ENCODE measurements around the gene GTF3C5.

The GTF3C5 gene

GRCh38 chr9:133032171-133032570, 1.4 kb downstream of the GTF3C5 start:
- DNase-seq, result no peak

GRCh38 chr9:133035669-133036068, 4.9 kb downstream of the GTF3C5 start:
- DNase-seq, result no peak

- no peak for DNase-seq
These were observed 7.1 kb downstream of the GTF3C5 start for GRCh38 chr9:133037775-133038515.

GRCh38 chr9:133040892-133041479, 10.2 kb downstream of the GTF3C5 start:
- peak; percentile 71 for DNase-seq

GRCh38 chr9:133041958-133042357, 11.2 kb downstream of the GTF3C5 start:
- no peak for DNase-seq

- DNase-seq, result no peak
These were observed 11.9 kb downstream of the GTF3C5 start for GRCh38 chr9:133042676-133043075.

- DNase-seq, result no peak
These were observed 12.7 kb downstream of the GTF3C5 start for GRCh38 chr9:133043449-133044035.

GRCh38 chr9:133044125-133044524, 13.3 kb downstream of the GTF3C5 start:
- DNase-seq, result no peak

GRCh38 chr9:133044661-133045060, 13.9 kb downstream of the GTF3C5 start:
- DNase-seq, result no peak

GRCh38 chr9:133045132-133045531, 14.3 kb downstream of the GTF3C5 start:
- DNase-seq, result no peak

- DNase-seq, result no peak
These were observed 15.6 kb downstream of the GTF3C5 start for GRCh38 chr9:133046196-133046899.

- no peak for DNase-seq
These were observed 16.1 kb downstream of the GTF3C5 start for GRCh38 chr9:133046900-133047295.

- DNase-seq, result peak; percentile 83
These were observed 17.8 kb downstream of the GTF3C5 start for GRCh38 chr9:133048595-133048994.

- DNase-seq, result no peak
These were observed 18.2 kb downstream of the GTF3C5 start for GRCh38 chr9:133049043-133049442.

GRCh38 chr9:133050142-133050541, 19.3 kb downstream of the GTF3C5 start:
- peak; percentile 69 for DNase-seq

- DNase-seq, result peak; percentile 95
These were observed 20.0 kb downstream of the GTF3C5 start for GRCh38 chr9:133050781-133051180.

GRCh38 chr9:133051281-133051900, 20.6 kb downstream of the GTF3C5 start:
- peak; percentile 66 for DNase-seq

GRCh38 chr9:133051966-133052539, 21.3 kb downstream of the GTF3C5 start:
- DNase-seq, result no peak

- no peak for DNase-seq
These were observed 23.5 kb downstream of the GTF3C5 start for GRCh38 chr9:133054194-133054890.

GRCh38 chr9:133054966-133055365, 24.2 kb downstream of the GTF3C5 start:
- DNase-seq, result no peak

GRCh38 chr9:133055788-133056420, 25.1 kb downstream of the GTF3C5 start:
- DNase-seq, result no peak

- DNase-seq, result no peak
These were observed 25.7 kb downstream of the GTF3C5 start for GRCh38 chr9:133056533-133056932.

Data from DMS53 (cell line).